HG03469 (cell line): ENCODE data around the gene OSER1.

Experiments
- ATAC-seq: cut with Tn5 transposase; IDR thresholded peaks from one replicate; pipeline ENCODE4 v1.9.1; 2021; ENCODE audit warnings: mild to moderate bottlenecking, moderate library complexity, moderate number of reproducible peaks; ENCODE audit not compliant: unreplicated experiment

OSER1 gene

DNA sequence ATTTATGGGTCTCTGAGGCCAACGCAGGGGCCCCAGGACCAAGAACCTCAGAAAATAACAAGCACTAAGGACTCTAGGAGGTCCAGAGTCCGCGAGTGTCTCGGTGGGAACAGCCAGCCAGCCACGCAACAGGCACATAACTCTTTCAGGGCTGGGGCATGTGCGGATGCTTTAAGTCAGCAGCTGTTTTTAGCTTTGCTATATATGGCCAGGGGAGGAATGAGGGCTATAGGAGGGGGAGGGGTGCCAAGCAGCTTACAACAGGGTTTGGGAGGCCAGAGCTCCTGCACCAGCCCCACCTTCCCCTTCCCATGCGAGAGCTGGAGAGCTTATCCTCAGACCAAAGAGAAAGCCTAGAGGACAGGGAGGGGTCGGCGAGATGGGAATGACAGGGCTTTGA lies 29.8 kb downstream of the OSER1 start:
- no peak for ATAC-seq

- ATAC-seq, result no peak
Measured at GRCh38 chr20:44176833-44177534, 33.6 kb downstream of the OSER1 start.

DNA sequence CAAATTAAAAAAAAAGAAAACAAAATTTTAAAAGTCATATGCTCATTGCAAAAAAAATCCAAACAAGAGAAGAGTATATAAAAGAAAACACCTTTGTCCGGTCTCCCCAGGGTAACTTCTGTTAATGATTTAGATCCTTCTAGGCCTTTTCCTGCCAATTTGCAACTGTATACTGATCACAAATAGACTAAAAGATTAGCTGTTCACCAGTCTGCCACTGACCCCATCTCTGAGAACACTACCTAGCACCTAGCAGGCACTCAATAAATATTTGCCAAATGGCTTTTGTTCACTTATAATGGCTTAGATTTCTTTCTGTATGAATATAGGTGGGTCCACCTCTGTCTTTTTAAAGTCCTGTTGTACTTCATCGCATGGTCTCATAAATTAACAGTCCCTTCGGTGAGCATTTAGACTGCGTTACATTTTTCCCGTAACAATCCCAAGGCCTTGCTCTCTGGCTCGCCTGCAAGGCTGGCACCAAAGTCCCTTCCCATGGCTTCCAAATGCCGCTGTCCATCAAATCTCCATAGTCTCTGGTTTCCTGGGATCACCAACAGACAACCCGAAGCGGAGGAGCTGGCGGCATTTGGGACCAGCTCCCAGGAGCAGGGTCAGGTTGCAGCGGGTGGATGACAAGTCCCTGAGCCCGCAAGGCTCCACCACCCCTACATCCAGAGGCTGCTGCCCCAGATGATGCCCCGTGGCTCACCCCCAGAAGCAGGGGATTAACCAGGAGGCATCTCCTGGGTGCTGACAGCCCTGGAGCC lies 35.4 kb downstream of the OSER1 start:
- ATAC-seq, result no peak

- ATAC-seq, result no peak
Measured at GRCh38 chr20:44173846-44174245, 36.7 kb downstream of the OSER1 start.

- no peak for ATAC-seq
Measured at GRCh38 chr20:44173116-44173515, 37.5 kb downstream of the OSER1 start.

- no peak for ATAC-seq
Measured at GRCh38 chr20:44172572-44172950, 38.0 kb downstream of the OSER1 start.

DNA sequence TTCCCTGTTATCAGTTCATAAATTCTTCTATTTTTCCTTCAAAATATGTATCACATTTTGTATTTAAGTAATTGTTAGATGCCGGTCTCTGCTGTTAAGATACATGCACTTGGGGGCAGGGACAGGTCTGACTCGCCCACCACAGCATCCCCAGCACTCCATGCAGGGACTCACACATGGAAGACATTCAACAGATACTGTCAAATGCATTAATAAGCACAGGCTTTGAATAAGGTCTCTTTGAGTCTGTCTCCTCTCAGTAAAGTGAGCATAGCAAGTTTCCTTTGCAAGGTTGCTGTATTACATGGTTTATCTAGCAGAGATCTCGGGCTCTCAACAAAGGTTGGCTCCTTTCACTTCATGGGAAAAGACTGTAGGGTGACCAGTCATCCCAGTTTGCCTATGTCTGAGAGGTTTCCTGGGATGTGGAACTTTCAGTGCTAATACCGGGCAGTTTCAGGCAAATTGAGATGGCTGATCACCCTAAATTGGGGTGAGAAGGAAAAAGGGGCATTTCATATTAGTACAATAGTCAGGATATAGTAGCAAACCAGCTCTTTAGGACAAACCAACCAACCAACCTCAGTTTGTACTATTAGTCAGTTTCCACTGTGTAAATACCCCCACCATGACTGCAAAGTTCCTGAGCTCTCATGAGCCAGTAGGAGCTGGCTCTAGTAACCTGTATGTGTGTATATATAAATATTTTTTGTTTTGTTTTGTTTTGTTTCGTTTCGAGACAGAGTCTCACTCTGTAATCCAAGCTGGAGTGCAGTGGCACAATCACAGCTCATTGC lies 38.6 kb downstream of the OSER1 start:
- no peak for ATAC-seq

GRCh38 chr20:44170816-44171410 lies 39.7 kb downstream of the OSER1 start:
- ATAC-seq, result no peak

- no peak for ATAC-seq
Measured at GRCh38 chr20:44167736-44168135, 42.8 kb downstream of the OSER1 start.

DNA sequence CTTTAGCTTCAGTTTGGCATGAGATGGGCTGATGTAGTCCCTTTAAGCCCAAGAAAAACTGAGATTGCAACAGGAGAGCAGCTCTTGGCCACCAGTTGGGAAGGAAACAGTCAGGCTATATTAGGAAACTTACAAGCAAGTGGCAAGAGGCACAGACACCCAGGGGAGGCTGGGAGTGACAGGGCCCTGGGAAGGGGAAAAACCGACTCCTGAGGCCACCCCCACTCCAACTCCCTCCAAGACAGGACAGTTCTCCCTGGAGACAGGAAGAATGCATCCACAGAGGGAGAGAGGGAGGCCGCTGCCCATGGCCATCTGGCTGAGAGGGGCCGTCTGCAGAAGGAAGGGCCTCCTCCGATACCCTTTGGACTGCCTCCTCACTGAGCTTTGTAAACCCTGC lies 44.1 kb downstream of the OSER1 start:
- ATAC-seq, result no peak

DNA sequence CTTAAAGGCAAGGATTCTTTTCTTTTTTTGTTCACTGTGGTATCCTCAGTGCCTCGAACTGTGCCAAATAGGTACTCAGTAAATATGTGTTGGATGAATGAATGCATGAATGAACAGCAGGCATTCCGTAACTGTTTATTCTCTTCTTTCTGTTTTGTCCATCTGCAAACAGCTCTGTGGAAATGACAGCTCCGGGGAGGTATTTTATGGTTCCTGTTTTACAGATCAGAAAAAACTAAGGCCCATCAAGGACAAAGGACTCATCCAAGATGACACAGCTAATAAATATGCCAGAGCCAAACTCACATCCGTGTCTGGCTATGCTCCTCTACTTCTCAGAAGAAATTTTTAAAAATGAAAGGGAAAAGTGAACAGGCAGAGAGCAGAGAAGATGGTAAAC lies 44.6 kb downstream of the OSER1 start:
- ATAC-seq, result no peak

DNA sequence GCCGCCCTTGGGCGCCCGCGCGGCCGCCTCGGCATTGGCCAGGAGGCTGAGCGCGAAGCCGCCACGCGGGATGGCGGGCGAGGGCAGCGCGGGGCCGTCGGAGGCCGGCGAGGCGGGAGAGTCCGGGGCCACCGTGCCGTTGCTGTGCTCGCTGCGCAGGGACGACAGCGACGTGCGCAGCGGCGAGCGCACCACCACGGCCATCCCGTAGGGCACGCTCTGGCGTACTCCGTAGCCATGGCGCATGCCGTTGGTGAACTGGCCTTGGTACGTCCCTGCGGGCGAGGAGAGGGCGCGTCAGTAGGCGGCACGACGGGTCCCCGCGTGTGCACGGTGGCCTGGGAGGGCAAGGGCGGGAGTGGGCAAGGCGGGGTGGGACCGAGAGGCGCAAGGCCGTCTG lies 50.4 kb downstream of the OSER1 start:
- ATAC-seq, result no peak

- ATAC-seq, result no peak
Measured at GRCh38 chr20:44159711-44160110, 50.9 kb downstream of the OSER1 start.

DNA sequence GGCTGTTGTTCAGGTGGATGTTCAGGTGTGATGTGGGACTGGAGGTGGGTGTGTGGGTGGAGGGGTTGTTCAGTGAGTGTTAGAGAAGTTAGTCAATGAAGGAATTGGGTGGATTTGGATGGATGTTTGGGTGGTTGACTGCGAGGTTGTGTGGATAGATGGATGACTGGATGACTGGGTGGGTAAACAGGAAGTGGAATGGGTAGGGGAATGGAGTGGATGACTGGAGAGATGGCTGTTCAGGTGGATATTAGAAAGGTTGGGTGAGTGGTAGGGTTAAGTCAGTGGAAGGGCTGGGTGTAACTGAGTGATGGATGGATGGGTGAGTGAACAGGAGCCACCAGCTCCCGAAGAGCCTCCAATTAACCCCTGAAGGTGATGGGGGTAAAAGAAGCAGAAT lies 51.4 kb downstream of the OSER1 start:
- no peak for ATAC-seq

- ATAC-seq, result no peak
Measured at GRCh38 chr20:44157061-44157460, 53.5 kb downstream of the OSER1 start.

- no peak for ATAC-seq
Measured at GRCh38 chr20:44154521-44155001, 56.0 kb downstream of the OSER1 start.

- ATAC-seq, result no peak
Measured at GRCh38 chr20:44153636-44154043, 56.9 kb downstream of the OSER1 start.

DNA sequence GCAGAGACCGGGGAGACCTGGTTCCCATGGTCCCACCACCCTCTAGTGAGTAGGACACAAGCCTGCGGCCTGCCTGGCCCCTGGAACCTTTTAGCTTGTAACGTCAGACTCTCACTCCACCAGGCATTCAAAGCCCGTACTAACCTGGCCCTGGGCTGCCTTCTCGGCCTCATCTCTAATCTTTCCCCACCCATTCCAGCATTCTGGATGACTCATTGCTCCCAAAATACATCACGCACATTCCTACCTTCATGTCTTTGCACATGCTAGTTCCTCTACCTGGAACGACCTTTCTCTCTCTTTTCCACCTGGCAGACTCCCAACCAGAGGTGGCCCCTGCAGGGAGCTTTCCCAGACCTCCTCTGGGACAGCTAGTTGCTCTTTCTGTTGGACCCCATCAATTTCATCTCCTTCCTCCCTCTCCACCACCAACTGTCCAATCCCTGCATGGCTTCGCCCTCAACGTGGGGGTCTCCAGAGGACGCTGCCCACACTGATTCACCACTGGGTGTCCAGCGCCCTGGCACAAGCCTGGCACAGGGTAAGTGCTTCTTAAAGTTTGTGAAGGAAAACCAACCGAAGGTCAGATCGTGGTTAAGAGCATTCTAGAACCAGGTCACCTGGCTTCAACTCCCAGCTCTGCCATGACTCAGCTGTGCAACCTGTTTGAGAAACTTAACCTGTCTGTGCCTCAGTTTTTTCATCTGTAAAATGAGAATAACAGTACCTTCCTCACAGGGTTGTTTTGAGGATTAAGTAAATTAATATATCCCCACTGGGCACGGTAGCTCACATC lies 58.8 kb downstream of the OSER1 start:
- ATAC-seq, result no peak

- no peak for ATAC-seq
Measured at GRCh38 chr20:44146272-44146671, 64.3 kb downstream of the OSER1 start.
